GM21367 (cell line): ENCODE measurements around the gene SCLT1.

Experiments used
- ATAC-seq: cut with Tn5 transposase; IDR thresholded peaks from one replicate; pipeline ENCODE4 v1.9.1; 2021; ENCODE audit not compliant: unreplicated experiment

The SCLT1 gene

GRCh38 chr4:128847082-128847724 lies 246.1 kb downstream of the SCLT1 start:
- no peak for ATAC-seq

GRCh38 chr4:128846063-128846462 lies 247.3 kb downstream of the SCLT1 start:
- ATAC-seq, result no peak

- no peak for ATAC-seq
Observed at GRCh38 chr4:128844931-128845330, 248.4 kb downstream of the SCLT1 start.

- no peak for ATAC-seq
Observed at GRCh38 chr4:128841402-128841801, 251.9 kb downstream of the SCLT1 start.

- no peak for ATAC-seq
Observed at GRCh38 chr4:128840711-128841318, 252.5 kb downstream of the SCLT1 start.

- ATAC-seq, result no peak
Observed at GRCh38 chr4:128837679-128838078, 255.7 kb downstream of the SCLT1 start.

GRCh38 chr4:128837198-128837597 lies 256.1 kb downstream of the SCLT1 start:
- no peak for ATAC-seq

- no peak for ATAC-seq
Observed at GRCh38 chr4:128835498-128836222, 257.7 kb downstream of the SCLT1 start.
